Heart right ventricle (tissue), 16 donors: ENCODE data around the gene STARD10. TPM values are rescaled to one million over a fixed set of nuclear protein-coding genes. Genes with fewer than 3 reads are reported as not detected.

Source experiments
- ATAC-seq, 8 donors: fragments of 200-7000 bp; cut with Tn5 transposase; one replicate each; pipeline ENCODE4 v1.9.1; 2020; ENCODE audit warnings: mild to moderate bottlenecking in 8 of 8, moderate library complexity in 8 of 8, moderate number of reproducible peaks in 1 of 8
- DNase-seq, 2 donors: peaks; one replicate each; pipeline ENCODE4 v3.0.0-alpha.2; 2020
- H3K27ac ChIP-seq, 10 donors: fragments of 200-600 bp; sonication (generic) in 2 of 10; one replicate each; pipeline versions ENCODE4 v1.5.0 to v1.8.0; 2020 to 2022; ENCODE audit warnings: mild to moderate bottlenecking in 3 of 10
- H3K27me3 ChIP-seq, 7 donors: fragments of 200-600 bp; one replicate each; pipeline ENCODE4 v1.8.0; 2021 to 2022; ENCODE audit warnings: mild to moderate bottlenecking in 2 of 7
- H3K36me3 ChIP-seq, 9 donors: fragments of 200-600 bp; sonication (generic) in 1 of 9; one replicate each; pipeline versions ENCODE4 v1.5.0 to v1.8.0; 2020 to 2022; ENCODE audit warnings: mild to moderate bottlenecking in 2 of 9
- H3K4me1 ChIP-seq, 9 donors: fragments of 200-600 bp; sonication (generic) in 1 of 9; one replicate each; pipeline versions ENCODE4 v1.5.0 to v1.8.0; 2020 to 2022; ENCODE audit warnings: mild to moderate bottlenecking in 4 of 9
- H3K4me3 ChIP-seq, 10 donors: fragments of 200-600 bp; sonication (generic) in 2 of 10; one replicate each; pipeline versions ENCODE4 v1.5.0 to v1.8.0; 2020 to 2022; ENCODE audit warnings: mild to moderate bottlenecking in 7 of 10, moderate library complexity in 2 of 10
- H3K9me3 ChIP-seq, 11 donors: fragments of 200-600 bp in 10 of 11; sonication (generic) in 2 of 11; one replicate each; pipeline versions ENCODE4 v1.5.0 to v1.8.0; 2013 to 2022; ENCODE audit warnings: mild to moderate bottlenecking in 2 of 11, control low read depth in 1 of 11, moderate library complexity in 1 of 11
- WGBS, 2 donors: extraction: QIAGEN DNeasy Blood & Tissue Kit; methylation state at CpG; one replicate each; pipeline ENCODE4 v1.1.7; 2013; ENCODE audit warnings: inconsistent platforms in 1 of 2; 5-methylcytosine and 5-hydroxymethylcytosine counted together
- intact Hi-C, 10 donors: fragments of 100-400 bp; cut with DNase I; formaldehyde crosslinking; loops; one replicate each; pipeline versions ENCODE4 v1.11.1 to v1.14.2; 2022
- polyA plus RNA-seq, 2 donors: library from polyadenylated mRNA; stranded (reverse); fragments of 200-250 nt; gene quantifications; one replicate each; pipeline ENCODE4 v1.2.3, GENCODE V29; 2013
- total RNA-seq, 10 donors: library from RNA; stranded (reverse); fragmentation: NEBNext Ultra II Directional in 3 of 10; extraction: Animal tissue kit (Norgen Biotek cat#: 25700) in 3 of 10; gene quantifications; one replicate each; pipeline versions ENCODE4 v1.2.1 to v1.2.4, GENCODE V29; 2021 to 2023
- TF ChIP-seq, protein P1 (sequence below), 9 donors: fragments of 200-600 bp; sonication (generic) in 2 of 9; IDR thresholded peaks; one replicate each; pipeline versions ENCODE4 v1.5.0 to v1.8.0; 2021 to 2022; ENCODE audit warnings: antibody characterized with exemption in 9 of 9, mild to moderate bottlenecking in 5 of 9, moderate library complexity in 1 of 9
- donor health status: Arrhythmogenic right ventricular cardiomyopathy.
- donor health status: ischemic (EF 13 %, LVEDD 7.1; RV severe dilation, severe dysfunction).
- donor health status: healthy with polysubstance abuse.
- donor health status: DM: no; HTN: yes; CAD: no.
- donor health status: DM: no; HTN: no; CAD: no.
- donor health status: ischemic (EF 25% LVEDD 6.9; RV normal size, moderate dysfunction).
- donor health status: ischemic (EF 25% LVEDD 5.7; RV mildly dilated, moderate dysfunction).
- donor health status: healthy.
- donor health status: DM: yes; HTN: yes; CAD: no.
- donor health status: Ischemic cardiomyopathy.
- donor health status: ischemic (EF 35%, LVEDD 5.7; RV mildly dilated, moderate dysfunction).
- donor health status: nonischemic (EF 11% LVEDD 7.7; RV severe dilation, severe dysfunction).
- donor health status: DM: yes; HTN: yes; CAD: no.
- donor health status: PGD.
- donor health status: ischemic (EF 29% LVEDD 5.4; RV normal size, mild dysfunction).
- donor health status: nonischemic (EF 23%, LVEDD 6.1; RV moderate dilation, normal function).

Gene STARD10
- total and polyA plus RNA-seq, 12 donors: 36.1 to 291 (median 51.3) TPM

GRCh38 chr11:72721276-72721675 lies 72.6 kb downstream of the STARD10 start:
- Histone ChIP-seq H3K4me3 (peak overlapping the region; percentile 62 to 88 (median 72)), H3K36me3 (peaks cover 0 to 51% (median 0%) of the 10 kb centered on the region in 9 donors), H3K4me1 (peaks cover 23 to 91% (median 70%) of the 10 kb centered on the region in 9 donors), H3K27me3 (no peaks in the 10 kb centered on the region), H3K9me3 (no peaks in the 10 kb centered on the region), H3K27ac (peak overlapping the region; percentile 87 to 99 (median 93))
- ATAC-seq (no peak), DNase-seq (no peak)
- WGBS, 2 donors: 9 to 16% methylated on average over 3 of the region's 3 CpGs
- intact Hi-C loops: loop anchor here in 8 of 10 donors (5.0 to 10.0 kb wide), 7 partner anchors 64 to 564 kb away; partner anchors contain the start of genes ATG16L2 (in 1 of the 8) and STARD10 (in 1 of the 8)
- TF ChIP-seq, protein P1, sequence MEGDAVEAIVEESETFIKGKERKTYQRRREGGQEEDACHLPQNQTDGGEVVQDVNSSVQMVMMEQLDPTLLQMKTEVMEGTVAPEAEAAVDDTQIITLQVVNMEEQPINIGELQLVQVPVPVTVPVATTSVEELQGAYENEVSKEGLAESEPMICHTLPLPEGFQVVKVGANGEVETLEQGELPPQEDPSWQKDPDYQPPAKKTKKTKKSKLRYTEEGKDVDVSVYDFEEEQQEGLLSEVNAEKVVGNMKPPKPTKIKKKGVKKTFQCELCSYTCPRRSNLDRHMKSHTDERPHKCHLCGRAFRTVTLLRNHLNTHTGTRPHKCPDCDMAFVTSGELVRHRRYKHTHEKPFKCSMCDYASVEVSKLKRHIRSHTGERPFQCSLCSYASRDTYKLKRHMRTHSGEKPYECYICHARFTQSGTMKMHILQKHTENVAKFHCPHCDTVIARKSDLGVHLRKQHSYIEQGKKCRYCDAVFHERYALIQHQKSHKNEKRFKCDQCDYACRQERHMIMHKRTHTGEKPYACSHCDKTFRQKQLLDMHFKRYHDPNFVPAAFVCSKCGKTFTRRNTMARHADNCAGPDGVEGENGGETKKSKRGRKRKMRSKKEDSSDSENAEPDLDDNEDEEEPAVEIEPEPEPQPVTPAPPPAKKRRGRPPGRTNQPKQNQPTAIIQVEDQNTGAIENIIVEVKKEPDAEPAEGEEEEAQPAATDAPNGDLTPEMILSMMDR (IDR thresholded peaks at IDR 0.05): no peak

DNA sequence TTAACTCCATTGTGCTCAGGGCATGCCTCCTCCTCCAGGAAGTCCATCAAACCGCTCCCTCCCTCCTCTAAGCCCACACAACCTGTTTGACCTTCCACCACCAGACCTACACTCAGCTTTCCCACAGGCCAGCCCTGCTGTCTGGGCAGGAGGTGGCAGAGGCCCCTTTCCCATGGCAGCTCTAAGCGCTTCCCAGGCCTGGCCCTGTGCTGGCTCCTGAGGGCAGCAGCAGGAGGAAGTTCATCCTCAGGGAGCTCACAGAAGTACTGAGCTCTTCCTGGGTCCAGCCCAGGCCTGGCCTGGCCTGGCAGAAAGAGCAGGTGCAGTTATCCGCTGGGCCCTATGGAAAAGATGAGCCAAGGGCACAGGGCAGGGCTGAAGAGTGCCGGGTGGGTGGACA lies 73.1 kb downstream of the STARD10 start:
- peaks cover 23 to 94% (median 70%) of the 10 kb centered on the region in 9 donors for H3K4me1 ChIP-seq
- intact Hi-C loops: loop anchor here in 8 of 10 donors (5.0 to 10.0 kb wide), 7 partner anchors 64 to 564 kb away; partner anchors contain the start of genes ATG16L2 (in 1 of the 8) and STARD10 (in 1 of the 8)
- no peaks in the 10 kb centered on the region for H3K9me3 ChIP-seq
- DNase-seq: no peak
- H3K4me3 ChIP-seq: peak overlapping the region; percentile 62 to 88 (median 72)
- H3K27me3 ChIP-seq: no peaks in the 10 kb centered on the region
- ATAC-seq: peak in 5 of 8 donors; percentile 0 to 5 (median 3)
- peaks cover 0 to 52% (median 0%) of the 10 kb centered on the region in 9 donors for H3K36me3 ChIP-seq
- H3K27ac ChIP-seq: peak overlapping the region; percentile 87 to 99 (median 93)
- 48 to 61% methylated on average over 4 of the region's 4 CpGs for WGBS, 2 donors
- TF ChIP-seq, protein P1 (IDR thresholded peaks at IDR 0.05): no peak

DNA sequence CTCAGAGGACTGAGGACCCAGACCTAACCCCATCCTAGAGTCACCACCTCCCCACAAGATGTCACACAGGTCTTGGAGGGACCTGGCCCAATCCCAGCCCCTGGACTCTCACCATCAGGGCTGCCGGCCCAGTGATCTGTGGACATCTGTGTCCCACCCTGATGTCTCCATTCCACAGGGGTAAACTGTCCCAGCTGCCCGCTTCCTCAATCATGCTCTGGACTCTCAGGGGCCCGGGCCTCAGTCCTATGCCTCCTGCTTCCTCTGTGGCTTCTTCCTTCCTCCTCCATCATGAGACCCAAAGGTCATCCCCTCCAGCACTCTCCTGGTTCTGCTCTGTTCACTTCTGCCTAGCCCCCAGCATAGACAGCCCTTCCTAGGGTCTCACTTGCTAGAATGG lies 73.8 kb downstream of the STARD10 start:
- 46 to 48% methylated on average over 3 of the region's 3 CpGs for WGBS, 2 donors
- DNase-seq: no peak

DNA sequence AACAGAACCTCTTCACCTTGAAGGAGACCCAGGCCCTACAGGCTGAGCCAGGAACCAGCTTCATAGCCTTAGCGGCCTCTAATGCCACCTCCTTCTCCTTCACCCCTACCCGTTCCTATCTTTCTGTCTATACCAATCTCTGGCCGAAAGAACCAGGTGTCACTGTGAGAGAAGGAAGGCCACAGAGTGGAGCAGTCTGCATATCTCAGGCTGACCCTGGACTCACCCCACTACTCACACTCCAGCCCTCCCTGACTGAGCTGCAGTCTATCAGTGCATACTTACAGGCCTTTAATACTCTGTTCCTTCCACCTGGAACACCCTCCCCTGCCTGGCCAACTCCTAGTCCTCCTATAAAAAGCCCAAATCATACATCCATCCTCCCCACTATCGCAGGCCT lies 74.3 kb downstream of the STARD10 start:
- H3K27me3 ChIP-seq: no peaks in the 10 kb centered on the region
- peak overlapping the region; percentile 57 to 99 (median 93) for H3K27ac ChIP-seq
- DNase-seq (no peak), ATAC-seq (peak in 2 of 8 donors; percentile 9 to 11)
- H3K4me3 ChIP-seq: peak overlapping the region in 8 of 10 donors; percentile 14 to 88 (median 78)
- H3K4me1 ChIP-seq: peaks cover 22 to 92% (median 75%) of the 10 kb centered on the region in 9 donors
- intact Hi-C loops: no loop called here
- TF ChIP-seq, protein P1 (IDR thresholded peaks at IDR 0.05): no peak
- peaks cover 0 to 57% (median 0%) of the 10 kb centered on the region in 9 donors for H3K36me3 ChIP-seq
- no peaks in the 10 kb centered on the region for H3K9me3 ChIP-seq
- WGBS, 2 donors: 42 to 54% methylated on average over 4 of the region's 4 CpGs

More for the DNA sequence above, 73.8 kb downstream of the STARD10 start:
- intact Hi-C loops: loop anchor here in 8 of 10 donors (5.0 to 10.0 kb wide), 7 partner anchors 65 to 565 kb away; partner anchors contain the start of genes ATG16L2 (in 1 of the 8) and STARD10 (in 1 of the 8)
- Histone ChIP-seq H3K27me3 (no peaks in the 10 kb centered on the region), H3K36me3 (peaks cover 0 to 54% (median 0%) of the 10 kb centered on the region in 9 donors), H3K4me3 (peak overlapping the region; percentile 62 to 88 (median 72)), H3K4me1 (peaks cover 22 to 94% (median 70%) of the 10 kb centered on the region in 9 donors), H3K27ac (peak overlapping the region; percentile 87 to 99 (median 93)), H3K9me3 (no peaks in the 10 kb centered on the region)
- no peak for ATAC-seq
- TF ChIP-seq, protein P1 (IDR thresholded peaks at IDR 0.05): no peak
